K562 (cell line): ENCODE measurements around the gene MRPS18B. TPM values are rescaled to one million over a fixed set of nuclear protein-coding genes. Genes with fewer than 3 reads are reported as not detected.

ENCODE experiments used
- BCLAF1 ChIP-seq, 2 experiments: fragments of 450-650 bp in 1 of 2; IDR thresholded peaks; 2 replicates each; pipeline ENCODE4 v1.6.1; 2011 to 2017; ENCODE audit warnings: low read depth in 2 of 2, antibody characterized with exemption in 1 of 2, borderline replicate concordance in 1 of 2, low read length in 1 of 2, mild to moderate bottlenecking in 1 of 2, mixed read lengths in 1 of 2; ENCODE audit not compliant: control insufficient read depth in 1 of 2
- GABPA ChIP-seq: fragments of 200-800 bp; sonication (Bioruptor generic); conservative IDR thresholded peaks from 2 replicates; pipeline ENCODE4 v1.6.1; 2016; ENCODE audit warnings: low read depth, missing genetic modification characterization, missing compliant biosample characterization
- NFE2 ChIP-seq: IDR thresholded peaks from 2 replicates; pipeline ENCODE4 v1.6.1; 2014; ENCODE audit warnings: antibody characterized with exemption, low read depth
- TCF7L2 ChIP-seq: fragments of 150-350 bp; IDR thresholded peaks from 2 replicates; pipeline ENCODE4 v1.6.1; 2016; ENCODE audit warnings: low read depth, mild to moderate bottlenecking, low read length, moderate library complexity
- ZBTB33 ChIP-seq: sonication (generic); formaldehyde crosslinking; IDR thresholded peaks from 2 replicates; pipeline ENCODE4 v1.8.1; 2023; ENCODE audit warnings: mild to moderate bottlenecking, missing genetic modification reagents
- ZNF124 ChIP-seq: sonication (generic); formaldehyde crosslinking; IDR thresholded peaks from 2 replicates; pipeline ENCODE4 v1.8.1; 2022; ENCODE audit warnings: missing genetic modification reagents
- ZNF184 ChIP-seq: sonication (generic); formaldehyde crosslinking; IDR thresholded peaks from 2 replicates; pipeline ENCODE4 v1.5.0; 2020; ENCODE audit warnings: missing genetic modification reagents
- ZNF280B ChIP-seq: fragments of 250-450 bp; sonication (Bioruptor Pico); IDR thresholded peaks from 2 replicates; pipeline ENCODE4 v1.5.1; 2021; ENCODE audit warnings: mild to moderate bottlenecking
- ZNF436 ChIP-seq: fragments of 250-450, 450-650 bp; sonication (Bioruptor Pico); formaldehyde crosslinking; IDR thresholded peaks from 2 replicates; pipeline ENCODE4 v1.7.0; 2020; ENCODE audit warnings: mild to moderate bottlenecking
- polyA plus RNA-seq, 8 experiments: library from polyadenylated mRNA; depleted of rRNA in 4 of 8; stranded (reverse) in 5 of 8; unstranded in 3 of 8; fragments of >200 nt; fragmentation: Nextera tagmentation in 2 of 8; fragmentation: Illumina TruSeq in 1 of 8; extraction: Ambion mirVana in 2 of 8; extraction: Trizol in 1 of 8; gene quantifications; 2 replicates each; pipeline versions ENCODE4 v1.2.1 to v1.2.3, GENCODE V29; 2011 to 2014; ENCODE audit warnings: inconsistent platforms in 1 of 8, missing spikeins in 1 of 8
- total RNA-seq, 7 experiments: library from RNA; depleted of rRNA in 6 of 7; stranded (reverse); fragments of >200 nt in 6 of 7; fragmentation: Illumina TruSeq in 2 of 7; extraction: Trizol in 2 of 7; gene quantifications; 2 replicates each; pipeline versions ENCODE4 v1.2.1 to v1.2.3, GENCODE V29; 2011 to 2021; ENCODE audit warnings: low replicate concordance in 1 of 7
- TF ChIP-seq, protein P1 (sequence below): fragments of 250-450 bp; sonication (Bioruptor Pico); IDR thresholded peaks from 2 replicates; pipeline ENCODE4 v1.5.0; 2021; ENCODE audit warnings: mild to moderate bottlenecking, moderate library complexity
- TF ChIP-seq, protein P2 (sequence below), 2 experiments: IDR thresholded peaks; 2 replicates each; pipeline ENCODE4 v1.6.1; 2012; ENCODE audit warnings: improper control_type of control experiment in 2 of 2, low read depth in 2 of 2, low read length in 2 of 2, borderline replicate concordance in 1 of 2

Gene MRPS18B
- total and polyA plus RNA-seq, 9 of the 15 experiments (the other 6 are each of a cell fraction or from before 2014, with no cell fraction given), result 132 to 383 (median 178) TPM

DNA sequence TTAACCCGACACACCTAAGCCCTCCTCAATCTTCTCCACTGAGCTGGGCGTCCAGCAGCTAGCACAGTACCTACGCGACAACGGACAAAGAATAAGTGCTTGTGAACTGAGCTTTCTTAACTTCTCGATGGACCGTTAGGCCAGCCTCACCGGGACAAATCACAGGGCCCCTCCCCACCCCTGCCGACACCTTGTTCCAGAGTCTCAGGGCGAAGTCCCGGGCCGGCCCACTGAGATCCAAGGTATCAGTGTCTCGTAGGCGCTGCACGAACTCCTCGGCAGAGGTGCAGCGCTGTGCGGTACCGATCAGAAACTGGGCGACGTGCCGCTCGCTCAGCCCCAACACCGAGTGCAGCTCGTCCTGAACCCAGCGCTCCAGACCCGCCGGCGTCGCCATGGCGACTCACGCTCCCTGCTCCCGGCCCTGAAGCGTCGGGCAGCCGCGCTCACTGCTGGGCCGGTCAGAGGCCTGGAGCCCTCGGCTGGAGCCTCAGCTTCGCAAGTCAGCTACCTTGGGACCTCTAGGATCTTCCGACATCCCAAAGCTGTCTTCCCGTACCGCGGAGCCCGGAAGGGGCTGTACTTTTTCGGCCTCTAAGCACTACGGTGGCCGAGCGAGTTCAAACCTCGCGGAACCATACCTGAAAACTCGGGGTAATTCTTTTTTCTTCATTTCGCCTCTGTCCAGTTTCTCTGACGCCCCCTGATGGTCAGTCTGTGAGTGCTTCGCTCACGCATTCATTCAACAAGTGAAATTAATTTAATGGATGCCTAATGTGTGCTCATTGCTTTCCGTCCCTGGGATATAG is 55.0 kb downstream of the MRPS18B start, which contains the start of gene DHX16 (continued):
- TF ChIP-seq, protein P1, sequence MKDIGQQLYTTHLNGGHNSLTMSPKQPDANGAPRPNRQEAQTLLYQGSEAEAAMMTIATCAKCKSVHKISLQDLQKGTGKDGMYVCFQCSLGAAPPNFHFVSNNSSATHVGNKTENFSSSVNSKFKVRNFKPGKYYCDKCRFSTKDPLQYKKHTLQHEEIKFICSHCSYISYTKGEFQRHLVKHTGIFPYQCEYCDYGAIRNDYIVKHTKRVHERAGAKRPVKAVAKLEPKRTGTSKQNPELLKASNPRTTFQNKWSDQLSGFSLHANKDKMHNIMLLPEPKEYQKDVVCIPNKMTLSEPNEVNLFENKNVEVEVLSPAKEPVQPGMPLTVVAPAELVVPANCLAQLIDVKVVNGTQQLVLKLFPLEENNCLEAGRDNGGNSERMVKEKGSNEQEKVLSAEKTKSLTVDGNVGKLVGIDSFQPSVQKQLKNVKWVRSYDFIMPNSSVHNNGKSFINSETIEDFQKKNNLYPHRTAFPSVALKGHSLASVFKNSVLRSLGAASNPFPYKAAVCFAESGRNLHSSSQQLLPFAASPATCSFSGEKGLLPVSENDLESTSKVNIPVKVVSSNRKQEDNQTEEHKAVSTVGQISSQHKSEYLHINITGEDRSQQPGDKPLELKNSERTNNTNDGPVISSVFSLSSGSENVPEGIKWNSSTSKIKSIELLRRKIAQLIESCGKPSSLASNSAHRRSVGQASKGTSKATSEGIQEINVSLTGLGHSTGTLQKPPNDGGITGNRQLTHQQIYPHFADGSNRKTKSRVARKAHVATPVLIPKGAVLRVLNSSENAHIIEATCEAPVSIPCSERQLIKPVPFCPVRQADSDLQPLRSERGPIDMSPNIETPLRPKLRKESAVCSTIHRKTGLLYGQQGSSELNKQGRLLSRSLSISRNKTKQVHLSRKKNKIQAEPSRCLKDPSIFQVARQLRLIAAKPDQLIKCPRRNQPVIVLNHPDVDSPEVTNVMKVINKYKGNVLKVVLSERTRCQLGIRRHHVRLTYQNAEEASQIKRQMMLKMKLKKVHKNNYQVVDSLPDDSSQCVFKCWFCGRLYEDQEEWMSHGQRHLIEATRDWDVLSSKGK, result no peak
- TF ChIP-seq TCF7L2, result 0 out of 2 replicates have a peak, but pooled peaks have one; percentile 54
- TF ChIP-seq, protein P2, sequence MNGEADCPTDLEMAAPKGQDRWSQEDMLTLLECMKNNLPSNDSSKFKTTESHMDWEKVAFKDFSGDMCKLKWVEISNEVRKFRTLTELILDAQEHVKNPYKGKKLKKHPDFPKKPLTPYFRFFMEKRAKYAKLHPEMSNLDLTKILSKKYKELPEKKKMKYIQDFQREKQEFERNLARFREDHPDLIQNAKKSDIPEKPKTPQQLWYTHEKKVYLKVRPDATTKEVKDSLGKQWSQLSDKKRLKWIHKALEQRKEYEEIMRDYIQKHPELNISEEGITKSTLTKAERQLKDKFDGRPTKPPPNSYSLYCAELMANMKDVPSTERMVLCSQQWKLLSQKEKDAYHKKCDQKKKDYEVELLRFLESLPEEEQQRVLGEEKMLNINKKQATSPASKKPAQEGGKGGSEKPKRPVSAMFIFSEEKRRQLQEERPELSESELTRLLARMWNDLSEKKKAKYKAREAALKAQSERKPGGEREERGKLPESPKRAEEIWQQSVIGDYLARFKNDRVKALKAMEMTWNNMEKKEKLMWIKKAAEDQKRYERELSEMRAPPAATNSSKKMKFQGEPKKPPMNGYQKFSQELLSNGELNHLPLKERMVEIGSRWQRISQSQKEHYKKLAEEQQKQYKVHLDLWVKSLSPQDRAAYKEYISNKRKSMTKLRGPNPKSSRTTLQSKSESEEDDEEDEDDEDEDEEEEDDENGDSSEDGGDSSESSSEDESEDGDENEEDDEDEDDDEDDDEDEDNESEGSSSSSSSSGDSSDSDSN (IDR thresholded peaks at IDR 0.05; ENCODE audit: borderline replicate concordance in 1 of 2, low read depth in 2 of 2, low read length in 2 of 2), result peak in 1 of 2 experiments; percentile 80; a peak in 1 of 4 replicates
- no peak for TF ChIP-seq BCLAF1 (IDR thresholded peaks at IDR 0.05; ENCODE audit: borderline replicate concordance in 1 of 2, control insufficient read depth in 1 of 2, low read depth in 2 of 2, low read length in 1 of 2)
- no peak for TF ChIP-seq NFE2
- TF ChIP-seq ZNF184 (CRISPR knock-in tag), result no peak
- peak; percentile 88 for TF ChIP-seq GABPA (tag)
- no peak for TF ChIP-seq ZNF436 (CRISPR knock-in tag)
- peak; percentile 56 for TF ChIP-seq ZBTB33 (CRISPR knock-in tag)
- no peak for TF ChIP-seq ZNF280B (CRISPR knock-in tag)
- TF ChIP-seq ZNF124 (CRISPR knock-in tag), result no peak
